GM23338 (cell line): ENCODE data around the gene GLRA1. TPM values are rescaled to one million over a fixed set of nuclear protein-coding genes. Genes with fewer than 3 reads are reported as not detected.

Experiments
- ATAC-seq: fragments of 200-7000 bp; cut with Tn5 transposase; 3 replicates; pipeline ENCODE4 v1.9.1; 2020
- DNase-seq: peaks from one replicate; pipeline ENCODE4 v3.0.0-alpha.2; 2015; ENCODE audit warnings: low spot score
- H2AFZ ChIP-seq: fragments of 200-600 bp; sonication (generic); 2 replicates; pipeline ENCODE4 v1.8.0; 2016; ENCODE audit warnings: antibody characterized with exemption, mild to moderate bottlenecking, moderate library complexity
- H3F3A ChIP-seq: fragments of 200-600 bp; sonication (generic); replicated peaks from 2 replicates; pipeline ENCODE4 v1.8.0; 2017; ENCODE audit warnings: antibody characterized with exemption, mixed run types, low read depth
- H3K27ac ChIP-seq: fragments of 200-600 bp; sonication (generic); 2 replicates; pipeline ENCODE4 v1.6.1; 2016; ENCODE audit warnings: low read depth
- H3K27me3 ChIP-seq: fragments of 200-600 bp; sonication (generic); 2 replicates; pipeline ENCODE4 v1.8.0; 2016; ENCODE audit warnings: mild to moderate bottlenecking, mixed run types, moderate library complexity; ENCODE audit not compliant: insufficient read depth
- H3K36me3 ChIP-seq: fragments of 200-600 bp; sonication (generic); 2 replicates; pipeline ENCODE4 v1.8.0; 2016; ENCODE audit warnings: mild to moderate bottlenecking; ENCODE audit not compliant: insufficient read depth
- H3K4me1 ChIP-seq: fragments of 200-600 bp; sonication (generic); 2 replicates; pipeline ENCODE4 v1.8.0; 2016; ENCODE audit warnings: mild to moderate bottlenecking, moderate library complexity; ENCODE audit not compliant: insufficient read depth
- H3K4me2 ChIP-seq: fragments of 200-600 bp; sonication (generic); 2 replicates; pipeline ENCODE4 v1.7.1; 2017; ENCODE audit warnings: mixed run types
- H3K4me3 ChIP-seq: fragments of 200-600 bp; sonication (generic); 2 replicates; pipeline ENCODE4 v1.6.1; 2016; ENCODE audit warnings: mixed run types
- H3K79me2 ChIP-seq: fragments of 200-600 bp; sonication (generic); replicated peaks from 2 replicates; pipeline ENCODE4 v1.8.0; 2017; ENCODE audit warnings: mild to moderate bottlenecking; ENCODE audit not compliant: insufficient read depth
- H3K9me2 ChIP-seq: fragments of 200-600 bp; sonication (generic); 2 replicates; pipeline ENCODE4 v1.8.0; 2017; ENCODE audit not compliant: insufficient read depth
- H4K20me1 ChIP-seq: fragments of 200-600 bp; sonication (generic); replicated peaks from 2 replicates; pipeline ENCODE4 v1.8.0; 2017; ENCODE audit warnings: mild to moderate bottlenecking; ENCODE audit not compliant: insufficient read depth
- H3K27ac Mint-ChIP-seq: 2 replicates; pipeline ENCODE4 v1.8.0; 2020; ENCODE audit warnings: inconsistent platforms, mild to moderate bottlenecking, moderate library complexity, mixed read lengths
- H3K27me3 Mint-ChIP-seq: 3 replicates; pipeline ENCODE4 v1.8.0; 2022; ENCODE audit warnings: low read depth, mild to moderate bottlenecking, moderate library complexity, mixed read lengths, inconsistent platforms; ENCODE audit not compliant: insufficient read depth, poor library complexity
- H3K36me3 Mint-ChIP-seq: 3 replicates; pipeline ENCODE4 v1.8.0; 2021; ENCODE audit warnings: low read depth, mild to moderate bottlenecking, inconsistent platforms, moderate library complexity, mixed read lengths
- H3K4me1 Mint-ChIP-seq: 3 replicates; pipeline ENCODE4 v1.8.0; 2020; ENCODE audit warnings: mild to moderate bottlenecking, inconsistent platforms, mixed read lengths
- H3K4me3 Mint-ChIP-seq: 3 replicates; pipeline ENCODE4 v1.8.0; 2021; ENCODE audit warnings: moderate library complexity, mild to moderate bottlenecking, inconsistent platforms, mixed read lengths
- H3K9me3 Mint-ChIP-seq: 3 replicates; pipeline ENCODE4 v1.8.0; 2020; ENCODE audit warnings: moderate library complexity, mild to moderate bottlenecking, inconsistent platforms, mixed read lengths
- CREB1 ChIP-seq: fragments of 250-450 bp; sonication (Bioruptor Pico); IDR thresholded peaks from 2 replicates; pipeline ENCODE4 v1.5.0; 2020; ENCODE audit warnings: low read depth, mild to moderate bottlenecking, moderate library complexity
- EZH2 ChIP-seq: fragments of 200-600 bp; sonication (generic); IDR thresholded peaks from one replicate; pipeline ENCODE4 v1.8.0; 2017; ENCODE audit warnings: antibody characterized with exemption, mild to moderate bottlenecking, low read depth; ENCODE audit not compliant: unreplicated experiment
- JUNB ChIP-seq: IDR thresholded peaks from one replicate; pipeline ENCODE4 v1.6.1; 2016; ENCODE audit warnings: antibody characterized with exemption; ENCODE audit not compliant: unreplicated experiment
- NANOG ChIP-seq: IDR thresholded peaks from 2 replicates; pipeline ENCODE4 v1.6.1; 2016; ENCODE audit warnings: antibody characterized with exemption, borderline replicate concordance
- POLR2AphosphoS5 ChIP-seq: IDR thresholded peaks from 2 replicates; pipeline ENCODE4 v1.6.1; 2016; ENCODE audit warnings: antibody characterized with exemption, low read depth
- STAT1 ChIP-seq: IDR thresholded peaks from one replicate; pipeline ENCODE4 v1.6.1; 2016; ENCODE audit warnings: antibody characterized with exemption; ENCODE audit not compliant: unreplicated experiment
- ZNF114 ChIP-seq: fragments of 250-450 bp; sonication (Bioruptor Pico); IDR thresholded peaks from 2 replicates; pipeline ENCODE4 v1.5.0; 2020; ENCODE audit warnings: mild to moderate bottlenecking, moderate library complexity
- polyA plus RNA-seq: library from polyadenylated mRNA; unstranded; fragments of >200 nt; fragmentation: Nextera tagmentation; extraction: Ambion mirVana; gene quantifications from 2 replicates; pipeline ENCODE4 v1.2.1, GENCODE V29; 2016
- total RNA-seq: library from RNA; depleted of rRNA; stranded (reverse); fragments of >200 nt; shearing (Covaris generic); gene quantifications from 2 replicates; pipeline ENCODE4 v1.2.3, GENCODE V29; 2014
- TF ChIP-seq, protein P1 (sequence below), 2 experiments: fragments of 200-600 bp in 1 of 2; sonication (generic) in 1 of 2; conservative IDR thresholded peaks; 2 replicates each; pipeline versions ENCODE4 v1.5.1 to v1.6.1; 2016 to 2017; ENCODE audit warnings: antibody characterized with exemption in 2 of 2, low read depth in 2 of 2, mild to moderate bottlenecking in 2 of 2, moderate library complexity in 1 of 2
- TF ChIP-seq, protein P2 (sequence below): fragments of 250-450 bp; sonication (Bioruptor Pico); IDR thresholded peaks from 2 replicates; pipeline ENCODE4 v1.5.0; 2020; ENCODE audit warnings: mild to moderate bottlenecking, moderate library complexity
- TF ChIP-seq, protein P3 (sequence below): IDR thresholded peaks from 2 replicates; pipeline ENCODE4 v1.6.1; 2016; ENCODE audit warnings: antibody characterized with exemption
- TF ChIP-seq, protein P4 (sequence below): IDR thresholded peaks from one replicate; pipeline ENCODE4 v1.6.1; 2018; ENCODE audit warnings: antibody characterized with exemption; ENCODE audit not compliant: unreplicated experiment

GLRA1 gene
- total and polyA plus RNA-seq, 2 experiments from 2014 or later = not detected

DNA sequence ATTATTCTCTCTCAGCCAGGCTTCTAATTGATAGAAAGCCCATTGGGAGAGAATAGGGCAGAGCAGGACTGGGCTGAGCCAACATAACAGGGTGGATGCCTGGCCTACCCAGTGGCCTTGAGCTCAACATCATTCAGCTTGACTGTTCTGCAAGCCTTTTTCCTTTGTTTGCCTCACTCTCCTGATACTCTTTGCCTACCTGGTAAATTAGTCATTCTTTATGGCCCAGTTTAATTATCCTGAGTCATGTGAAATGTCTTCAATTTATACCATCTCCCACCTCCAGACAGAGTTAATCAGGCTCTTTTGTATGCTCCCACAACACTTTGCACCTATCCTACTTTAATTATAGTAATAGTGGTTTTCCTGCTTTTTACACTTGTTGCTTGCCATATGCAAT, 13.6 kb downstream of the GLRA1 start:
- peaks cover 12% of the 10 kb centered on the region for H3K4me1 Mint-ChIP-seq
- Histone ChIP-seq H3K9me2 (no peaks in the 10 kb centered on the region), H3K27ac (no peak overlapping the region), H3K27me3 (peaks cover 81% of the 10 kb centered on the region), H3F3A (no peaks in the 10 kb centered on the region), H3K4me3 (no peak overlapping the region), H4K20me1 (no peaks in the 10 kb centered on the region; the same call in 1 of the 2 replicates), H3K4me1 (peaks cover 19% of the 10 kb centered on the region), H3K36me3 (no peaks in the 10 kb centered on the region), H2AFZ (no peak overlapping the region), H3K79me2 (no peaks in the 10 kb centered on the region), H3K4me2 (no peak overlapping the region)
- no peak overlapping the region for H3K27ac Mint-ChIP-seq
- DNase-seq (no peak), ATAC-seq (no peak)
- H3K27me3 Mint-ChIP-seq = peaks cover 36% of the 10 kb centered on the region
- no peak for TF ChIP-seq STAT1
- TF ChIP-seq, protein P1, sequence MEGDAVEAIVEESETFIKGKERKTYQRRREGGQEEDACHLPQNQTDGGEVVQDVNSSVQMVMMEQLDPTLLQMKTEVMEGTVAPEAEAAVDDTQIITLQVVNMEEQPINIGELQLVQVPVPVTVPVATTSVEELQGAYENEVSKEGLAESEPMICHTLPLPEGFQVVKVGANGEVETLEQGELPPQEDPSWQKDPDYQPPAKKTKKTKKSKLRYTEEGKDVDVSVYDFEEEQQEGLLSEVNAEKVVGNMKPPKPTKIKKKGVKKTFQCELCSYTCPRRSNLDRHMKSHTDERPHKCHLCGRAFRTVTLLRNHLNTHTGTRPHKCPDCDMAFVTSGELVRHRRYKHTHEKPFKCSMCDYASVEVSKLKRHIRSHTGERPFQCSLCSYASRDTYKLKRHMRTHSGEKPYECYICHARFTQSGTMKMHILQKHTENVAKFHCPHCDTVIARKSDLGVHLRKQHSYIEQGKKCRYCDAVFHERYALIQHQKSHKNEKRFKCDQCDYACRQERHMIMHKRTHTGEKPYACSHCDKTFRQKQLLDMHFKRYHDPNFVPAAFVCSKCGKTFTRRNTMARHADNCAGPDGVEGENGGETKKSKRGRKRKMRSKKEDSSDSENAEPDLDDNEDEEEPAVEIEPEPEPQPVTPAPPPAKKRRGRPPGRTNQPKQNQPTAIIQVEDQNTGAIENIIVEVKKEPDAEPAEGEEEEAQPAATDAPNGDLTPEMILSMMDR (conservative IDR thresholded peaks at IDR 0.05; ENCODE audit: low read depth in 2 of 2) = no peak
- TF ChIP-seq JUNB = no peak
- TF ChIP-seq EZH2 = no peak
- TF ChIP-seq NANOG = no peak
- TF ChIP-seq CREB1 (CRISPR knock-in tag) = no peak
- TF ChIP-seq POLR2AphosphoS5 = no peak
- TF ChIP-seq, protein P2, sequence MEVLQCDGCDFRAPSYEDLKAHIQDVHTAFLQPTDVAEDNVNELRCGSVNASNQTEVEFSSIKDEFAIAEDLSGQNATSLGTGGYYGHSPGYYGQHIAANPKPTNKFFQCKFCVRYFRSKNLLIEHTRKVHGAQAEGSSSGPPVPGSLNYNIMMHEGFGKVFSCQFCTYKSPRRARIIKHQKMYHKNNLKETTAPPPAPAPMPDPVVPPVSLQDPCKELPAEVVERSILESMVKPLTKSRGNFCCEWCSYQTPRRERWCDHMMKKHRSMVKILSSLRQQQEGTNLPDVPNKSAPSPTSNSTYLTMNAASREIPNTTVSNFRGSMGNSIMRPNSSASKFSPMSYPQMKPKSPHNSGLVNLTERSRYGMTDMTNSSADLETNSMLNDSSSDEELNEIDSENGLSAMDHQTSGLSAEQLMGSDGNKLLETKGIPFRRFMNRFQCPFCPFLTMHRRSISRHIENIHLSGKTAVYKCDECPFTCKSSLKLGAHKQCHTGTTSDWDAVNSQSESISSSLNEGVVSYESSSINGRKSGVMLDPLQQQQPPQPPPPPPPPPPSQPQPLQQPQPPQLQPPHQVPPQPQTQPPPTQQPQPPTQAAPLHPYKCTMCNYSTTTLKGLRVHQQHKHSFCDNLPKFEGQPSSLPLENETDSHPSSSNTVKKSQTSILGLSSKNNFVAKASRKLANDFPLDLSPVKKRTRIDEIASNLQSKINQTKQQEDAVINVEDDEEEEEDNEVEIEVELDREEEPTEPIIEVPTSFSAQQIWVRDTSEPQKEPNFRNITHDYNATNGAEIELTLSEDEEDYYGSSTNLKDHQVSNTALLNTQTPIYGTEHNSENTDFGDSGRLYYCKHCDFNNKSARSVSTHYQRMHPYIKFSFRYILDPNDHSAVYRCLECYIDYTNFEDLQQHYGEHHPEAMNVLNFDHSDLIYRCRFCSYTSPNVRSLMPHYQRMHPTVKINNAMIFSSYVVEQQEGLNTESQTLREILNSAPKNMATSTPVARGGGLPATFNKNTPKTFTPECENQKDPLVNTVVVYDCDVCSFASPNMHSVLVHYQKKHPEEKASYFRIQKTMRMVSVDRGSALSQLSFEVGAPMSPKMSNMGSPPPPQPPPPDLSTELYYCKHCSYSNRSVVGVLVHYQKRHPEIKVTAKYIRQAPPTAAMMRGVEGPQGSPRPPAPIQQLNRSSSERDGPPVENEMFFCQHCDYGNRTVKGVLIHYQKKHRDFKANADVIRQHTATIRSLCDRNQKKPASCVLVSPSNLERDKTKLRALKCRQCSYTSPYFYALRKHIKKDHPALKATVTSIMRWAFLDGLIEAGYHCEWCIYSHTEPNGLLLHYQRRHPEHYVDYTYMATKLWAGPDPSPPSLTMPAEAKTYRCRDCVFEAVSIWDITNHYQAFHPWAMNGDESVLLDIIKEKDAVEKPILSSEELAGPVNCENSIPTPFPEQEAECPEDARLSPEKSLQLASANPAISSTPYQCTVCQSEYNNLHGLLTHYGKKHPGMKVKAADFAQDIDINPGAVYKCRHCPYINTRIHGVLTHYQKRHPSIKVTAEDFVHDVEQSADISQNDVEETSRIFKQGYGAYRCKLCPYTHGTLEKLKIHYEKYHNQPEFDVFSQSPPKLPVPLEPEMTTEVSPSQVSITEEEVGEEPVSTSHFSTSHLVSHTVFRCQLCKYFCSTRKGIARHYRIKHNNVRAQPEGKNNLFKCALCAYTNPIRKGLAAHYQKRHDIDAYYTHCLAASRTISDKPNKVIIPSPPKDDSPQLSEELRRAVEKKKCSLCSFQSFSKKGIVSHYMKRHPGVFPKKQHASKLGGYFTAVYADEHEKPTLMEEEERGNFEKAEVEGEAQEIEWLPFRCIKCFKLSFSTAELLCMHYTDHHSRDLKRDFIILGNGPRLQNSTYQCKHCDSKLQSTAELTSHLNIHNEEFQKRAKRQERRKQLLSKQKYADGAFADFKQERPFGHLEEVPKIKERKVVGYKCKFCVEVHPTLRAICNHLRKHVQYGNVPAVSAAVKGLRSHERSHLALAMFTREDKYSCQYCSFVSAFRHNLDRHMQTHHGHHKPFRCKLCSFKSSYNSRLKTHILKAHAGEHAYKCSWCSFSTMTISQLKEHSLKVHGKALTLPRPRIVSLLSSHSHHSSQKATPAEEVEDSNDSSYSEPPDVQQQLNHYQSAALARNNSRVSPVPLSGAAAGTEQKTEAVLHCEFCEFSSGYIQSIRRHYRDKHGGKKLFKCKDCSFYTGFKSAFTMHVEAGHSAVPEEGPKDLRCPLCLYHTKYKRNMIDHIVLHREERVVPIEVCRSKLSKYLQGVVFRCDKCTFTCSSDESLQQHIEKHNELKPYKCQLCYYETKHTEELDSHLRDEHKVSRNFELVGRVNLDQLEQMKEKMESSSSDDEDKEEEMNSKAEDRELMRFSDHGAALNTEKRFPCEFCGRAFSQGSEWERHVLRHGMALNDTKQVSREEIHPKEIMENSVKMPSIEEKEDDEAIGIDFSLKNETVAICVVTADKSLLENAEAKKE = no peak
- no peak for TF ChIP-seq ZNF114 (CRISPR knock-in tag)
- TF ChIP-seq, protein P3, sequence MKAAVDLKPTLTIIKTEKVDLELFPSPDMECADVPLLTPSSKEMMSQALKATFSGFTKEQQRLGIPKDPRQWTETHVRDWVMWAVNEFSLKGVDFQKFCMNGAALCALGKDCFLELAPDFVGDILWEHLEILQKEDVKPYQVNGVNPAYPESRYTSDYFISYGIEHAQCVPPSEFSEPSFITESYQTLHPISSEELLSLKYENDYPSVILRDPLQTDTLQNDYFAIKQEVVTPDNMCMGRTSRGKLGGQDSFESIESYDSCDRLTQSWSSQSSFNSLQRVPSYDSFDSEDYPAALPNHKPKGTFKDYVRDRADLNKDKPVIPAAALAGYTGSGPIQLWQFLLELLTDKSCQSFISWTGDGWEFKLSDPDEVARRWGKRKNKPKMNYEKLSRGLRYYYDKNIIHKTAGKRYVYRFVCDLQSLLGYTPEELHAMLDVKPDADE = no peak
- TF ChIP-seq, protein P4, sequence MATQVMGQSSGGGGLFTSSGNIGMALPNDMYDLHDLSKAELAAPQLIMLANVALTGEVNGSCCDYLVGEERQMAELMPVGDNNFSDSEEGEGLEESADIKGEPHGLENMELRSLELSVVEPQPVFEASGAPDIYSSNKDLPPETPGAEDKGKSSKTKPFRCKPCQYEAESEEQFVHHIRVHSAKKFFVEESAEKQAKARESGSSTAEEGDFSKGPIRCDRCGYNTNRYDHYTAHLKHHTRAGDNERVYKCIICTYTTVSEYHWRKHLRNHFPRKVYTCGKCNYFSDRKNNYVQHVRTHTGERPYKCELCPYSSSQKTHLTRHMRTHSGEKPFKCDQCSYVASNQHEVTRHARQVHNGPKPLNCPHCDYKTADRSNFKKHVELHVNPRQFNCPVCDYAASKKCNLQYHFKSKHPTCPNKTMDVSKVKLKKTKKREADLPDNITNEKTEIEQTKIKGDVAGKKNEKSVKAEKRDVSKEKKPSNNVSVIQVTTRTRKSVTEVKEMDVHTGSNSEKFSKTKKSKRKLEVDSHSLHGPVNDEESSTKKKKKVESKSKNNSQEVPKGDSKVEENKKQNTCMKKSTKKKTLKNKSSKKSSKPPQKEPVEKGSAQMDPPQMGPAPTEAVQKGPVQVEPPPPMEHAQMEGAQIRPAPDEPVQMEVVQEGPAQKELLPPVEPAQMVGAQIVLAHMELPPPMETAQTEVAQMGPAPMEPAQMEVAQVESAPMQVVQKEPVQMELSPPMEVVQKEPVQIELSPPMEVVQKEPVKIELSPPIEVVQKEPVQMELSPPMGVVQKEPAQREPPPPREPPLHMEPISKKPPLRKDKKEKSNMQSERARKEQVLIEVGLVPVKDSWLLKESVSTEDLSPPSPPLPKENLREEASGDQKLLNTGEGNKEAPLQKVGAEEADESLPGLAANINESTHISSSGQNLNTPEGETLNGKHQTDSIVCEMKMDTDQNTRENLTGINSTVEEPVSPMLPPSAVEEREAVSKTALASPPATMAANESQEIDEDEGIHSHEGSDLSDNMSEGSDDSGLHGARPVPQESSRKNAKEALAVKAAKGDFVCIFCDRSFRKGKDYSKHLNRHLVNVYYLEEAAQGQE = no peak
- no peak overlapping the region for H3K4me3 Mint-ChIP-seq
- H3K9me3 Mint-ChIP-seq = no peaks in the 10 kb centered on the region
- no peaks in the 10 kb centered on the region for H3K36me3 Mint-ChIP-seq
